GM12874 (cell line): ENCODE measurements around the gene NLGN2.

ENCODE experiments used
- CTCF ChIP-seq: IDR thresholded peaks from 2 replicates; pipeline ENCODE4 v1.5.1; 2011; ENCODE audit warnings: low read depth, mild to moderate bottlenecking, control low read depth, low read length, moderate library complexity; ENCODE audit not compliant: insufficient read depth

Gene NLGN2

GRCh38 chr17:7460850-7461660 lies 53.4 kb downstream of the NLGN2 start:
- TF ChIP-seq CTCF: no peak

GRCh38 chr17:7462474-7463371 lies 55.1 kb downstream of the NLGN2 start:
- TF ChIP-seq CTCF: no peak

- no peak for TF ChIP-seq CTCF
Measured at GRCh38 chr17:7463372-7463846, 55.8 kb downstream of the NLGN2 start.

- no peak for TF ChIP-seq CTCF
Measured at GRCh38 chr17:7464081-7464480, 56.4 kb downstream of the NLGN2 start.

- TF ChIP-seq CTCF: no peak
Measured at GRCh38 chr17:7465597-7466275, 58.1 kb downstream of the NLGN2 start.

- no peak for TF ChIP-seq CTCF
Measured at GRCh38 chr17:7466318-7466638, 58.6 kb downstream of the NLGN2 start.

GRCh38 chr17:7466639-7467341 lies 59.1 kb downstream of the NLGN2 start:
- no peak for TF ChIP-seq CTCF
